A549 (cell line): ENCODE results near the gene TDO2.

ENCODE experiments used
- CTCF ChIP-seq: fragments of >200 bp; sonication (Bioruptor Twin); formaldehyde crosslinking; IDR thresholded peaks from 3 replicates; pipeline ENCODE4 v1.5.1; 2016
- EP300 ChIP-seq, 2 experiments: fragments of >200 bp; sonication (Bioruptor Twin); formaldehyde crosslinking; IDR thresholded peaks; 2 replicates in 1 of 2; 3 replicates in 1 of 2; pipeline ENCODE4 v1.6.1; 2016 to 2017
- KDM1A ChIP-seq: fragments of 200-600 bp; sonication (generic); IDR thresholded peaks from 2 replicates; pipeline ENCODE4 v1.6.1; 2016; ENCODE audit warnings: low read depth, mild to moderate bottlenecking
- POLR2A ChIP-seq: IDR thresholded peaks from 2 replicates; pipeline ENCODE4 v1.6.1; 2012; ENCODE audit warnings: mild to moderate bottlenecking, low read length
- SREBF2 ChIP-seq: fragments of 450-650 bp; IDR thresholded peaks from 2 replicates; pipeline ENCODE4 v1.6.1; 2014; ENCODE audit warnings: mild to moderate bottlenecking, moderate library complexity

GRCh38 chr4:155956461-155956860, 53.0 kb downstream of the TDO2 start:
- TF ChIP-seq SREBF2 (no peak), CTCF (no peak), KDM1A (no peak), EP300 (IDR thresholded peaks at IDR 0.05) (no peak), POLR2A (no peak)
